H1 (cell line): Measurements from ENCODE around the gene KIF26B. TPM values are rescaled to one million over a fixed set of nuclear protein-coding genes. Genes with fewer than 3 reads are reported as not detected.
A peak's percentile ranks its signal among the peaks of the same experiment; 100 is the strongest.

ENCODE experiments used
- CTCF ChIA-PET: fragments of 300-600 bp; sonication (Branson Sonifier 250); formaldehyde crosslinking; loops from one replicate; lab custom pipeline; 2021; ENCODE audit not compliant: partially characterized antibody; lab: Charles Lee
- POLR2A ChIA-PET: fragments of 300-600 bp; sonication (Branson Sonifier 250); formaldehyde crosslinking; loops from one replicate; lab custom pipeline; 2021; ENCODE audit warnings: inconsistent platforms; ENCODE audit not compliant: partially characterized antibody; lab: Charles Lee
- DNase-seq, 2 experiments: peaks; one replicate each; pipeline versions ENCODE4 v3.0.0 to v3.0.0-alpha.2; 2010 to 2022; ENCODE audit warnings: low spot score in 2 of 2, low read depth in 1 of 2, mixed read lengths in 1 of 2
- FAIRE-seq: peaks from 2 replicates; lab custom pipeline; 2011; peaks lifted over from hg19 to GRCh38; lab: Jason Lieb, UNC
- H2AFZ ChIP-seq: 2 replicates; pipeline ENCODE4 v1.8.1; 2012; ENCODE audit warnings: low read length, inconsistent platforms
- H2AK5ac ChIP-seq: 2 replicates; pipeline ENCODE4 v1.6.1; 2013; ENCODE audit warnings: low read depth, low read length
- H2BK120ac ChIP-seq: replicated peaks from 2 replicates; pipeline ENCODE3; 2013; ENCODE audit warnings: low read depth, low read length, inconsistent platforms
- H2BK12ac ChIP-seq: 2 replicates; pipeline ENCODE4 v1.6.1; 2013; ENCODE audit warnings: low read depth, low read length
- H2BK15ac ChIP-seq: 2 replicates; pipeline ENCODE4 v1.6.1; 2013; ENCODE audit warnings: low read length
- H2BK20ac ChIP-seq: 2 replicates; pipeline ENCODE4 v1.6.1; 2013; ENCODE audit warnings: low read length
- H2BK5ac ChIP-seq: 2 replicates; pipeline ENCODE4 v1.6.1; 2013; ENCODE audit warnings: low read depth, low read length
- H3K14ac ChIP-seq: 2 replicates; pipeline ENCODE4 v1.6.1; 2013; ENCODE audit warnings: inconsistent platforms; ENCODE audit not compliant: insufficient read length
- H3K18ac ChIP-seq: 2 replicates; pipeline ENCODE4 v1.6.1; 2013; ENCODE audit warnings: low read length; ENCODE audit errors: extremely low read depth
- H3K23ac ChIP-seq: 2 replicates; pipeline ENCODE4 v1.6.1; 2013; ENCODE audit warnings: inconsistent platforms; ENCODE audit not compliant: insufficient read length
- H3K23me2 ChIP-seq: 2 replicates; pipeline ENCODE4 v1.6.1; 2013; ENCODE audit warnings: low read depth, low read length
- H3K27ac ChIP-seq: 2 replicates; pipeline ENCODE4 v1.6.1; 2011; ENCODE audit warnings: low read depth, low read length, inconsistent platforms
- H3K27me3 ChIP-seq, 4 experiments: replicated peaks in 1 of 4; 1 replicate in 1 of 4; 2 replicates in 3 of 4; pipeline versions ENCODE4 v1.6.1 to v1.8.1; 2011 to 2013; ENCODE audit warnings: low read length in 3 of 4, mild to moderate bottlenecking in 3 of 4, inconsistent platforms in 2 of 4, mixed read lengths in 2 of 4, moderate library complexity in 1 of 4; ENCODE audit not compliant: control insufficient read depth in 3 of 4, insufficient read depth in 3 of 4; ENCODE audit errors: extremely low read depth in 1 of 4
- H3K36me3 ChIP-seq, 4 experiments: 2 replicates each; pipeline versions ENCODE4 v1.6.1 to v1.8.1; 2011 to 2013; ENCODE audit warnings: mild to moderate bottlenecking in 4 of 4, low read length in 3 of 4, moderate library complexity in 2 of 4, control low read depth in 1 of 4, inconsistent platforms in 1 of 4; ENCODE audit not compliant: insufficient read depth in 4 of 4, control insufficient read depth in 2 of 4
- H3K4ac ChIP-seq: replicated peaks from 2 replicates; pipeline ENCODE3; 2013; ENCODE audit warnings: low read length, low read depth, mixed read lengths, inconsistent platforms; ENCODE audit not compliant: insufficient read length
- H3K4me1 ChIP-seq, 4 experiments: replicated peaks in 1 of 4; 1 replicate in 1 of 4; 2 replicates in 3 of 4; pipeline versions ENCODE4 v1.6.1 to v1.8.1; 2011 to 2013; ENCODE audit warnings: low read length in 3 of 4, inconsistent platforms in 2 of 4, mixed read lengths in 1 of 4; ENCODE audit not compliant: insufficient read depth in 4 of 4, control insufficient read depth in 3 of 4
- H3K4me2 ChIP-seq, 2 experiments: 2 replicates each; pipeline versions ENCODE4 v1.6.1 to v1.8.1; 2011 to 2013; ENCODE audit warnings: low read depth in 2 of 2, low read length in 2 of 2, control low read depth in 1 of 2, inconsistent platforms in 1 of 2, mild to moderate bottlenecking in 1 of 2; ENCODE audit not compliant: insufficient read depth in 1 of 2
- H3K4me3 ChIP-seq, 4 experiments: fragments of 200-600, 300-600 bp in 1 of 4; sonication (generic), shearing (Covaris generic), sonication (Bioruptor Twin) in 1 of 4; 2 replicates each; pipeline versions ENCODE4 v1.5.1 to v1.8.1; 2011 to 2016; ENCODE audit warnings: low read length in 4 of 4, low read depth in 3 of 4, control low read depth in 2 of 4, inconsistent platforms in 2 of 4, mild to moderate bottlenecking in 2 of 4, mixed read lengths in 1 of 4, moderate library complexity in 1 of 4; ENCODE audit not compliant: insufficient read depth in 2 of 4; ENCODE audit errors: extremely low read depth in 1 of 4
- H3K56ac ChIP-seq: replicated peaks from 2 replicates; pipeline ENCODE3; 2013; ENCODE audit warnings: low read depth, mild to moderate bottlenecking, mixed read lengths, low read length, inconsistent platforms; ENCODE audit not compliant: insufficient read length
- H3K79me1 ChIP-seq: 2 replicates; pipeline ENCODE4 v1.6.1; 2013; ENCODE audit warnings: low read depth, low read length, control low read depth
- H3K79me2 ChIP-seq, 2 experiments: 2 replicates each; pipeline versions ENCODE4 v1.6.1 to v1.8.1; 2012 to 2013; ENCODE audit warnings: low read length in 2 of 2, mild to moderate bottlenecking in 2 of 2, inconsistent platforms in 1 of 2; ENCODE audit not compliant: insufficient read depth in 2 of 2, control insufficient read depth in 1 of 2
- H3K9ac ChIP-seq, 4 experiments: replicated peaks in 1 of 4; 1 replicate in 1 of 4; 2 replicates in 3 of 4; pipeline versions ENCODE4 v1.6.1 to v1.8.1; 2011 to 2013; ENCODE audit warnings: low read depth in 3 of 4, low read length in 3 of 4, control low read depth in 2 of 4, mild to moderate bottlenecking in 2 of 4, moderate library complexity in 2 of 4, inconsistent platforms in 1 of 4; ENCODE audit errors: extremely low read depth in 1 of 4
- H3K9me3 ChIP-seq, 2 experiments: 2 replicates each; pipeline versions ENCODE4 v1.6.1 to v1.8.1; 2012 to 2013; ENCODE audit warnings: mild to moderate bottlenecking in 2 of 2, moderate library complexity in 2 of 2, control low read depth in 1 of 2, inconsistent platforms in 1 of 2, low read depth in 1 of 2, low read length in 1 of 2, mixed read lengths in 1 of 2; ENCODE audit not compliant: insufficient read depth in 2 of 2
- H4K20me1 ChIP-seq, 2 experiments: replicated peaks in 1 of 2; 2 replicates each; pipeline versions ENCODE3 to v1.8.1; 2011 to 2013; ENCODE audit warnings: inconsistent platforms in 2 of 2, low read length in 2 of 2, mild to moderate bottlenecking in 1 of 2; ENCODE audit not compliant: insufficient read depth in 2 of 2, control insufficient read depth in 1 of 2
- H4K5ac ChIP-seq: 2 replicates; pipeline ENCODE4 v1.6.1; 2013; ENCODE audit warnings: low read length, low read depth, mixed read lengths, inconsistent platforms; ENCODE audit not compliant: insufficient read length
- H4K8ac ChIP-seq: 2 replicates; pipeline ENCODE4 v1.8.0; 2013; ENCODE audit warnings: mild to moderate bottlenecking, moderate library complexity, low read length, inconsistent platforms; ENCODE audit not compliant: insufficient read depth; ENCODE audit errors: extremely low read depth
- H4K91ac ChIP-seq: replicated peaks from 2 replicates; pipeline ENCODE3; 2013; ENCODE audit warnings: low read length, mixed read lengths, inconsistent platforms; ENCODE audit not compliant: insufficient read length
- BRCA1 ChIP-seq: IDR thresholded peaks from 2 replicates; pipeline ENCODE4 v1.6.1; 2012; ENCODE audit warnings: low read depth, low read length, improper control_type of control experiment
- CEBPB ChIP-seq: IDR thresholded peaks from 2 replicates; pipeline ENCODE4 v1.6.1; 2012; ENCODE audit warnings: low read depth, low read length
- CHD1 ChIP-seq: IDR thresholded peaks from 2 replicates; pipeline ENCODE4 v1.6.1; 2012; ENCODE audit warnings: low read depth, low read length, improper control_type of control experiment
- CTCF ChIP-seq, 3 experiments: IDR thresholded peaks; 1 replicate in 2 of 3; 2 replicates in 1 of 3; pipeline versions ENCODE4 v1.5.1 to v1.6.1; 2011; ENCODE audit warnings: low read length in 3 of 3, mild to moderate bottlenecking in 3 of 3, inconsistent platforms in 2 of 3, low read depth in 1 of 3, moderate library complexity in 1 of 3; ENCODE audit not compliant: insufficient read depth in 1 of 3; ENCODE audit errors: control extremely low read depth in 1 of 3
- MAX ChIP-seq: IDR thresholded peaks from 2 replicates; pipeline ENCODE4 v1.6.1; 2012; ENCODE audit warnings: inconsistent platforms
- POU5F1 ChIP-seq: IDR thresholded peaks from 2 replicates; pipeline ENCODE4 v1.6.1; 2011; ENCODE audit warnings: low read depth, mild to moderate bottlenecking, low read length, moderate library complexity
- RAD21 ChIP-seq, 2 experiments: IDR thresholded peaks in 1 of 2; conservative IDR thresholded peaks in 1 of 2; 2 replicates each; pipeline ENCODE4 v1.6.1; 2011; ENCODE audit warnings: low read depth in 2 of 2, low read length in 2 of 2, improper control_type of control experiment in 1 of 2, inconsistent platforms in 1 of 2, mild to moderate bottlenecking in 1 of 2, moderate library complexity in 1 of 2
- TEAD4 ChIP-seq: IDR thresholded peaks from 2 replicates; pipeline ENCODE4 v1.6.1; 2012; ENCODE audit warnings: low read depth, low read length, inconsistent platforms, mixed read lengths
- ZNF274 ChIP-seq: IDR thresholded peaks from 2 replicates; pipeline ENCODE4 v1.7.0; 2012; ENCODE audit warnings: low read length, borderline replicate concordance; ENCODE audit errors: extremely low read depth
- WGBS, 2 experiments: shearing (Covaris generic) in 1 of 2; methylation state at CpG; one replicate each; pipeline versions ENCODE4 v1.1.6 to v1.1.7; 2013 to 2015; ENCODE audit warnings: low lambda C conversion rate in 2 of 2, mixed read lengths in 2 of 2, inconsistent platforms in 1 of 2, low coverage in 1 of 2, missing lambda C conversion rate in 1 of 2; ENCODE audit not compliant: insufficient replicate concordance in 2 of 2, insufficient coverage in 1 of 2, insufficient read length in 1 of 2; ENCODE audit errors: extremely low coverage in 1 of 2, missing lambda C conversion rate in 1 of 2; 5-methylcytosine and 5-hydroxymethylcytosine counted together
- polyA plus RNA-seq, 7 experiments: library from polyadenylated mRNA; depleted of rRNA in 3 of 7; stranded (reverse) in 5 of 7; unstranded in 2 of 7; fragments of >200 nt in 5 of 7; fragments of 200-250 nt in 2 of 7; gene quantifications; 1 replicate in 5 of 7; 2 replicates in 1 of 7; 4 replicates in 1 of 7; pipeline versions ENCODE4 v1.2.1 to v1.2.3, GENCODE V29; 2011 to 2013; ENCODE audit warnings: missing spikeins in 2 of 7, mixed read lengths in 2 of 7
- total RNA-seq: library from RNA; stranded (reverse); fragmentation: NEBNext Ultra II Directional; extraction: Animal tissue kit (Norgen Biotek cat#: 25700); gene quantifications from 2 replicates; pipeline ENCODE4 v1.2.1, GENCODE V29; 2021

KIF26B gene
- total and polyA plus RNA-seq, 2 of the 8 experiments (the other 6 are each of a cell fraction or from before 2014, with no cell fraction given), result 0.06 to 0.28 TPM

DNA sequence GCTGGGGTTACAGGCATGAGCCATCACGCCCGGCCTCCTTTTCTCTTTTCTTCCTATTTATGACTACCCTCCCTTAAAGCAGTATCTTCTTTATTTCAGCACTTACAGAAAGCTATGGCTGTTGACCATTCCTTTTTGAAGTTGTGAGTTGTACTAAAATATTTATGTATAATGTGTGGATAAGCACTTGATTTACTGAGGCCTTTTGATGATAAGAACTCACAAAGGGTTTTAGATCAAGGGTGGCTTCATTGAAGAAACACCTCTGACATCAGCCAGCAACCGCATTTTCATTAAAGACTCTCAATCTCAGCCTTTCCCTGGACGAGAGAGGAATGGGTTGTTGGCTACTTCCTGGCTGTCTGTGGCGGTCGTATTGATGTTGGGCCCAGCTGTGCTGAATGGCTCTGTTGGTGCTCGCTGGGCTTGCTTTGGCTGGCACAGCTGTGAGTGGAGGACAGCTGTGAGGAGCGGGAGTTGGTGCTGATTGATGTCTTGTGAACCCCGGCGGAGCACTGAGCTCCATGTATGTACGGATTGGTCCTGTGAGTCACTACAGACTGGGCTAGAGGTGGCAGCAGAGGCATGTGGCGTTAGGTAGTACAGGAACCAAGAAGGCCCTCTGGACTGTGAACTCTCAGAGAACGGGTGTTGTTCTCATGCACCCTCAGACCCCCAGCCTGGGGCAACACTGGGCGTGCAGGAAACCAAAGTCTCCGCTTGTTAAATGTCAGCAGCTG is 208.8 kb downstream of the KIF26B start:
- ChIA-PET POLR2A (interaction anchor here (0.6 kb wide), 1 partner anchor 72 kb away, joined by 3 read pairs; no protein-coding TSS in a partner anchor), CTCF (interaction anchor here (1.2 kb wide), 1 partner anchor 13 kb away, joined by 5 read pairs; no protein-coding TSS in a partner anchor)
- no peak overlapping the region for H2BK12ac ChIP-seq
- H3K4me2 ChIP-seq, result no peak overlapping the region
- H4K20me1 ChIP-seq, result no peaks in the 10 kb centered on the region
- DNase-seq, result no peak
- no peak overlapping the region for H4K5ac ChIP-seq
- H3K14ac ChIP-seq, result no peak overlapping the region
- no peaks in the 10 kb centered on the region for H3K9me3 ChIP-seq
- H3K23ac ChIP-seq, result no peak overlapping the region
- no peaks in the 10 kb centered on the region for H3K79me1 ChIP-seq
- no peak overlapping the region for H3K56ac ChIP-seq
- no peak overlapping the region for H2BK120ac ChIP-seq
- H4K91ac ChIP-seq, result no peak overlapping the region
- no peak overlapping the region for H3K27ac ChIP-seq
- H2AFZ ChIP-seq, result no peak overlapping the region
- no peak overlapping the region for H3K4ac ChIP-seq
- H2BK20ac ChIP-seq, result no peak overlapping the region
- H3K9ac ChIP-seq, result no peak overlapping the region
- H3K36me3 ChIP-seq, result no peaks in the 10 kb centered on the region
- H3K79me2 ChIP-seq, result no peaks in the 10 kb centered on the region
- H3K23me2 ChIP-seq, result no peaks in the 10 kb centered on the region
- H3K27me3 ChIP-seq, result no peaks in the 10 kb centered on the region
- H3K4me1 ChIP-seq, result no peaks in the 10 kb centered on the region
- no peak overlapping the region for H3K4me3 ChIP-seq
- no peak overlapping the region; the same call in 1 of the 2 replicates for H4K8ac ChIP-seq
- no peak overlapping the region for H2BK15ac ChIP-seq
- H2BK5ac ChIP-seq, result no peak overlapping the region
- FAIRE-seq, result no peak
- H2AK5ac ChIP-seq, result no peak overlapping the region
- no peak overlapping the region for H3K18ac ChIP-seq
- WGBS, 2 experiments, result 84% methylated on average over 15 of the region's 15 CpGs; no CpG with 5 or more reads in 1 of the 2 experiments
- no peak for TF ChIP-seq ZNF274
- peak; percentile 1 to 34; a peak in 1 of 4 replicates for TF ChIP-seq RAD21 (IDR thresholded peaks at IDR 0.05 in 1 of 2, conservative IDR thresholded peaks at IDR 0.05 in 1 of 2; ENCODE audit: low read depth in 2 of 2, low read length in 2 of 2)
- no peak for TF ChIP-seq CEBPB
- TF ChIP-seq CTCF (IDR thresholded peaks at IDR 0.05; ENCODE audit: control extremely low read depth in 1 of 3, insufficient read depth in 1 of 3, low read depth in 1 of 3, low read length in 3 of 3), result peak in 1 of 3 experiments; percentile 19; a peak in 1 of 4 replicates
- TF ChIP-seq BRCA1, result no peak
- no peak for TF ChIP-seq MAX
- no peak for TF ChIP-seq POU5F1
- TF ChIP-seq TEAD4, result no peak
- no peak for TF ChIP-seq CHD1
